Fibroblast of mammary gland (primary cell): ENCODE measurements around the gene HMGXB3.

Experiments used
- DNase-seq: peaks from one replicate; pipeline ENCODE4 v3.0.0-alpha.2; 2010; ENCODE audit warnings: low read depth
- H3K4me3 ChIP-seq: 2 replicates; pipeline ENCODE4 v1.5.1; 2011; ENCODE audit warnings: low read depth, mild to moderate bottlenecking, low read length, moderate library complexity; ENCODE audit not compliant: control insufficient read depth
- CTCF ChIP-seq: conservative IDR thresholded peaks from 2 replicates; pipeline ENCODE4 v1.5.1; 2011; ENCODE audit warnings: low read depth, low read length, inconsistent platforms; ENCODE audit not compliant: control insufficient read depth, insufficient read depth

The HMGXB3 gene

GRCh38 chr5:149999866-150000255 is 678 bp upstream of the HMGXB3 start:
- H3K4me3 ChIP-seq: peak overlapping the region; percentile 89
- no peak for DNase-seq
- TF ChIP-seq CTCF: no peak

DNA sequence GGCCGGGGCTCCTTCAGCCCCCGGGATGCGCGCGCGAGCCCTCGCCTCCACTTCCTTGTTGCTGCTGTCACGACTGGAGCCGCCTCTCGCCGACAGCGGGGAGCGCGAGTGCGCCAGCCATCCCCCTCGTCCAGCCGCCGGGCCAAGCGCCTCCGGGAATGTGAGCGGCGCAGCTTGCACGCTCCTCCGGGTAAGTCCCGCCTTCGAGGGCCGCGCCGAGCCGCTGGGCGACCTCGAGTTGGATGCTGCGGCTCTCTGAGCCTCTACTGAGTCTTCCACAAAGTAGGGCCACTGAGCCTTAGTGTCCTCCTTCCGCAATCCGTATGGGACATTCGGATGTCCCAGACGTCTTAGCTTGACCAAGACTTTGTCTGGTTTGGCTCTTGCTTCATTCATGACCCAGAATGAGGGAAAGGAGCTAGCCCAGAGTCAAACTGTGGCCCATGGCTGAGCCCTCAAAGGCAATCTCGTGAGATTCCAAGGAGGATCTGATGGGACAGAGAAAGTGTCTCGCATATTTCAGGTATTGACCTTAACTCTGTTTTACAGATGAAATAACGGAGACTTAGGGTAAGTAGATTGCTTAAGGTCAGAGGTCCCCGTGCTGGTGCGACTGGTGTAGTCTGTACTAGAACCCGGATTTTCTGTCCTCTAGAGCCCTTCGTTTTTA is 586 bp downstream of the HMGXB3 start:
- TF ChIP-seq CTCF: no peak
- peak; percentile 35 for DNase-seq
- H3K4me3 ChIP-seq: peak overlapping the region; percentile 89

GRCh38 chr5:150001660-150002486 is 1.3 kb downstream of the HMGXB3 start:
- peak overlapping the region; percentile 89 for H3K4me3 ChIP-seq
- TF ChIP-seq CTCF: peak; percentile 75
- DNase-seq: peak; percentile 81

DNA sequence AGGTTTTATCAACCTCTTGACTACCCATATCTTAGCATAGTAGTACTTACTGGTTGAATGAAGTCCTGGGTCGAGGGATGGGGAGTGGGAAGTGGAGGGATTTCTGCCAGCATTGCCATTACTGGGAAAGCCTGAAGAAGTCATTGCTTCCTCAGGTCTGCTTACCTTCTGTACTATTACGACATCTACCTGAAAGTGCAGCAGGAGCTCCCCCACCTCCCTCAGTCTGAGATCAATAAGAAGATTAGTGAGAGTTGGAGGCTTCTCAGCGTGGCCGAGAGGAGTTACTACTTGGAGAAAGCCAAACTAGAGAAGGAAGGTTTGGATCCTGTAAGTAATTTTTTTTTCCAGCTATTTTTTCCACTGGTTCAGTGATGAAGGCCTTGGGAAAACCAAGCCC is 5.8 kb downstream of the HMGXB3 start:
- no peak for DNase-seq
- no peak overlapping the region for H3K4me3 ChIP-seq
- TF ChIP-seq CTCF: no peak

DNA sequence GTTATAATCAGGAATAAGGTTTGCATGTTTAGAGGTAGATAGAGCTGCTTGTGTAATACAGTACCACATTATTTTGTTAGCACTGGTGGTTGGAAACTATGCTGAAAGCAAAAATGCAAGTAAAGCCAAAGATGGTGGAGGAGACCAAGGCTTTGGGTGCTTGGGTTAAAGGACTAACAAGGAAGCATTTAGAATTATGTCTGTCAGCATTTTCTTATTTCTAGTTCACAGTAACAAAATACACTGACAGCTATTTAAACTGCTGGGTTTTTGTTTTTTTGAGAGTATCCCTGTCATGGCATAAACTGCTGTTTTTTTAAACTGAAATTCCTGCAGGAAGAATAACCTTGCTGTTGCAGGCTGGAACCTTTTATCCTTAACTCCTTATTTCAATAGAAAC is 6.5 kb downstream of the HMGXB3 start:
- no peak for DNase-seq
- no peak overlapping the region for H3K4me3 ChIP-seq
- TF ChIP-seq CTCF: no peak

GRCh38 chr5:150009671-150010387 is 9.3 kb downstream of the HMGXB3 start:
- DNase-seq: peak; percentile 77
- no peak overlapping the region for H3K4me3 ChIP-seq
- no peak for TF ChIP-seq CTCF
